ENCODE results near the gene RTTN.

Gene RTTN

DNA sequence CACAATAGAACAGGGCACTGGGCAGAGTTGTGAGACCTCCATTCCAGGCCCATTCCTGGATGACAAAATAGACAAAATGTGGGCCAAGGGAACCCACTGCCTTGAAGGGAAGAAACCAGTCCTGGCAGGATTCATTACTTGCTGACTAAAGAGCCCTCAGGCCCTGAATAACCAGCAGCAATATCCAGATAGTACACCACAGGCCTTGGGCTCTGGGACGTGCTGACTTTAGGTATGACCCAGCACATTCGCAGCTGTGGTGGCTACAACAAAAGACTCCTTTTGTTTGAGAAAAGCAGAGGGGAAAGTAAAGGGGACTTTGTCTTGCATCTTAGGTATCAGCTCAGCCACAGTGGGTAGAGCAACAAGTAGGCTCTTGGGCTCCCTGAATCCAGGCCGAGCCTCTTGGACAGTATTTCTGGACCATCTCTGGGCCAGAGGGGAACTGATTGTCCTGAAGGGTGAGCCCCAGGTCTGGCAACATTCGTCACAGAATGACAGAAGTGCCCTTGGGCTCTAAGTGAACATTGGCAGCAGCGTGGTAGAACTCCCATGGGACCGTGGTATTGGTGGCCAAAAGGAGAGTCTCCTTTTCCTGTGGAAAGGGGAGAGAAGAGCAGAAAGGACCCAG, 167.9 kb downstream of the RTTN start:
- Histone ChIP-seq H3K36me3 (ENCODE audit: insufficient read depth, low read length) (peaks cover 11% of the 10 kb centered on the region), H3K4me1 (ENCODE audit: control insufficient read depth, insufficient read depth, low read length) (peaks cover 19% of the 10 kb centered on the region), H3K4me3 (ENCODE audit: low read length) (no peak overlapping the region), H3K9ac (ENCODE audit: low read depth, low read length) (no peak overlapping the region), H3K27me3 (ENCODE audit: control insufficient read depth, insufficient read depth, low read length) (no peaks in the 10 kb centered on the region), H3K9me3 (replicated peaks; ENCODE audit: low read length) (no peaks in the 10 kb centered on the region), H3K4me2 (ENCODE audit: low read length) (no peak overlapping the region)

DNA sequence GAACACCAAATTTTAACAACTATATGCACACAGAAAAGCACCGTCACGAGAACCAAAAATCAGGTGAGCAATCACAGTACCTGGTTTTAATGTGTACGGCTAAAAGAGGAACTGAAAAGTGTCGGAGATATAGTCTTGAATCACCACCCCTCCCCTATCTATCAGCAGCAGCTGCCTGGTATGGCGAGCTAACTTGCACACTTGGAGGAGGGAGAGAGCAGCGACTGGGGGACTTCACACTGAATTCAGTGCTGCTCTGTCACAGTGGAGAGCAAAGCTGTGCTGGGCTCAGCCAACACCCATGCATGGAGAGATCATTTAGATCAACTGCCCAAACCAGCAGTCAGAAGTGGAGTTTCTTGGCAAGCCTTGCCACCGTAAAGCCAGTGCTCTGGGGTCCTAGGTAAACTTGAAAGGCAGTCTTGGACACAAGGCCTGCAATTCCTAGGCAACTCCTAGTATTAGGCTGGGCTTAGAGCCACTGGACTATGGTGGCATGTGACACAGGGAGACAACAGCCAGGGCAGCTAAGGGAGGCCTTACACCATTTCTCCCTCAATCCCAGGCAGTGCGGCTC, 168.6 kb downstream of the RTTN start:
- Histone ChIP-seq H3K4me3 (ENCODE audit: low read length) (no peak overlapping the region), H3K4me1 (ENCODE audit: control insufficient read depth, insufficient read depth, low read length) (peaks cover 17% of the 10 kb centered on the region), H3K27me3 (ENCODE audit: control insufficient read depth, insufficient read depth, low read length) (no peaks in the 10 kb centered on the region), H3K36me3 (ENCODE audit: insufficient read depth, low read length) (peaks cover 11% of the 10 kb centered on the region), H3K9ac (ENCODE audit: low read depth, low read length) (no peak overlapping the region), H3K9me3 (replicated peaks; ENCODE audit: low read length) (no peaks in the 10 kb centered on the region), H3K4me2 (ENCODE audit: low read length) (no peak overlapping the region)

DNA sequence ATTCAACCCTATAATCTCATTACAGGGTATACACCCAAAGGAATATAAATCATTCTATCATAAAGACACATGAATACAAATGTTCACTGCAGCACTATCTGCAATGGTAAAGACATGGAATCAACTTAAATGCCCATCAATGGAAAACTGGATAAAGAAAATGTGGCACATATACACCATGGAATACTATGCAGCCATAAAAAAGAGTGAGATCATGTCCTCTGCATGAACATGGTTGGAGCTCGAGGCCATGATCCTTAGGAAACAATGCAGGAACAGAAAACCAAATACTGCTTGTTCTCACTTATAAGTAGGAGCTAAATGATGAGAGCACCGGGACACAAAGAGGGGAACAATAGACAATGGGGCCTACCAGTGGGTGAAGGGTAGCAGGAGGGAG, 169.3 kb downstream of the RTTN start:
- Histone ChIP-seq H3K9me3 (replicated peaks; ENCODE audit: low read length) (no peaks in the 10 kb centered on the region), H3K36me3 (ENCODE audit: insufficient read depth, low read length) (peaks cover 11% of the 10 kb centered on the region), H3K9ac (ENCODE audit: low read depth, low read length) (no peak overlapping the region), H3K27me3 (ENCODE audit: control insufficient read depth, insufficient read depth, low read length) (no peaks in the 10 kb centered on the region), H3K4me3 (ENCODE audit: low read length) (no peak overlapping the region), H3K4me1 (ENCODE audit: control insufficient read depth, insufficient read depth, low read length) (peaks cover 12% of the 10 kb centered on the region), H3K4me2 (ENCODE audit: low read length) (no peak overlapping the region)

- H3K4me1 ChIP-seq (ENCODE audit: control insufficient read depth, insufficient read depth, low read length) = no peaks in the 10 kb centered on the region
- no peak overlapping the region for H3K4me3 ChIP-seq (ENCODE audit: low read length)
- H3K9me3 ChIP-seq (replicated peaks; ENCODE audit: low read length) = no peaks in the 10 kb centered on the region
- peaks cover 11% of the 10 kb centered on the region for H3K36me3 ChIP-seq (ENCODE audit: insufficient read depth, low read length)
- H3K27me3 ChIP-seq (ENCODE audit: control insufficient read depth, insufficient read depth, low read length) = no peaks in the 10 kb centered on the region
- H3K4me2 ChIP-seq (ENCODE audit: low read length) = no peak overlapping the region
- H3K9ac ChIP-seq (ENCODE audit: low read depth, low read length) = no peak overlapping the region
Observed at GRCh38 chr18:70031221-70031620, 174.3 kb downstream of the RTTN start.

GRCh38 chr18:70030728-70031127, 174.8 kb downstream of the RTTN start:
- Histone ChIP-seq H3K4me2 (ENCODE audit: low read length) (no peak overlapping the region), H3K4me3 (ENCODE audit: low read length) (no peak overlapping the region), H3K9ac (ENCODE audit: low read depth, low read length) (no peak overlapping the region), H3K36me3 (ENCODE audit: insufficient read depth, low read length) (peaks cover 16% of the 10 kb centered on the region), H3K27me3 (ENCODE audit: control insufficient read depth, insufficient read depth, low read length) (no peaks in the 10 kb centered on the region), H3K4me1 (ENCODE audit: control insufficient read depth, insufficient read depth, low read length) (no peaks in the 10 kb centered on the region), H3K9me3 (replicated peaks; ENCODE audit: low read length) (no peaks in the 10 kb centered on the region)

GRCh38 chr18:70029163-70029562, 176.3 kb downstream of the RTTN start:
- Histone ChIP-seq H3K4me2 (ENCODE audit: low read length) (no peak overlapping the region), H3K4me1 (ENCODE audit: control insufficient read depth, insufficient read depth, low read length) (no peaks in the 10 kb centered on the region), H3K9me3 (replicated peaks; ENCODE audit: low read length) (no peaks in the 10 kb centered on the region), H3K9ac (ENCODE audit: low read depth, low read length) (no peak overlapping the region), H3K4me3 (ENCODE audit: low read length) (no peak overlapping the region), H3K27me3 (ENCODE audit: control insufficient read depth, insufficient read depth, low read length) (no peaks in the 10 kb centered on the region), H3K36me3 (ENCODE audit: insufficient read depth, low read length) (peaks cover 28% of the 10 kb centered on the region)

DNA sequence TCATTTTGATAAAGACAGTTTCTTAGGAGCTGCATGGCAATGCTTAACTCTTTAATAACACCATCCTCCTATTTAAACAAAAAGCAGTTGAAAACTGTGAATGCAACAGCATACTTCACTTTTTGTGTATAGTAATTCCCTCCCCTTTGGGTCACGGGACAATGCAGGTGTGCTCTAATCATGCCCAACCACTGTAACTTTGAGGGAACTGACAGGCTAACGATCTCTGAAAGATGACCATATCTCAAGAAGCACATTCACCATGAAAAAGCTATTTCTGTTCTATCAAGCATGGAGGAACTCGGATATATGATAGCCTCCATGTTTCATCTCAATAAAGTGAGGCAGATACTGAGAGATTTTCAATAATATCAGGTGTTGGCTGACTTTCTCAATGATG, 176.8 kb downstream of the RTTN start:
- peaks cover 30% of the 10 kb centered on the region for H3K36me3 ChIP-seq (ENCODE audit: insufficient read depth, low read length)
- no peaks in the 10 kb centered on the region for H3K27me3 ChIP-seq (ENCODE audit: control insufficient read depth, insufficient read depth, low read length)

GRCh38 chr18:70028084-70028483, 177.4 kb downstream of the RTTN start:
- no peak overlapping the region for H3K4me2 ChIP-seq (ENCODE audit: low read length)
- H3K9ac ChIP-seq (ENCODE audit: low read depth, low read length) = no peak overlapping the region
- no peaks in the 10 kb centered on the region for H3K4me1 ChIP-seq (ENCODE audit: control insufficient read depth, insufficient read depth, low read length)
- peaks cover 34% of the 10 kb centered on the region for H3K36me3 ChIP-seq (ENCODE audit: insufficient read depth, low read length)
- no peaks in the 10 kb centered on the region for H3K27me3 ChIP-seq (ENCODE audit: control insufficient read depth, insufficient read depth, low read length)
- no peak overlapping the region for H3K4me3 ChIP-seq (ENCODE audit: low read length)
- no peaks in the 10 kb centered on the region for H3K9me3 ChIP-seq (replicated peaks; ENCODE audit: low read length)

More for the DNA sequence above, 176.8 kb downstream of the RTTN start:
- Histone ChIP-seq H3K4me3 (ENCODE audit: low read length) (no peak overlapping the region), H3K9me3 (replicated peaks; ENCODE audit: low read length) (no peaks in the 10 kb centered on the region), H3K4me1 (ENCODE audit: control insufficient read depth, insufficient read depth, low read length) (no peaks in the 10 kb centered on the region), H3K9ac (ENCODE audit: low read depth, low read length) (no peak overlapping the region), H3K4me2 (ENCODE audit: low read length) (no peak overlapping the region)

DNA sequence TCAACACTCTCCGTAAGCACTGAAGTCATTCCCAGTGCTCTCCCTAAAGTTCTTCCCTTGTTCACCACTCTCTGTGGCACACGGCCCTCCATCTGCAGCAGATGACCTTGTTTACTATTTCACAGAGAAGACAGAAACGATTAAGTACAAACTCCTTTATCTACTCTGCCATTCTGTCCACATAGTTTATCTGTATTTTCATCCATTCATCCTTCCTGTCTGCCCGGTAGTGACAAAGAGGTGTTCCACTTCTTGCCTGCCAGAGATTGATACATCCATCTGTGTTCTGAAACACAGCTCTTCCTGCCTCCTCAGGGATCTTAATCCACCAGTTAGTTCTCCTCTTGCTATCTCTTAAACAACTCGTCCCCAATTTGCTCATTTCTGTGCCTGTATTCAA, 179.9 kb downstream of the RTTN start:
- no peaks in the 10 kb centered on the region for H3K4me1 ChIP-seq (ENCODE audit: control insufficient read depth, insufficient read depth, low read length)
- H3K4me2 ChIP-seq (ENCODE audit: low read length) = no peak overlapping the region
- H3K9ac ChIP-seq (ENCODE audit: low read depth, low read length) = no peak overlapping the region
- no peaks in the 10 kb centered on the region for H3K27me3 ChIP-seq (ENCODE audit: control insufficient read depth, insufficient read depth, low read length)
- H3K4me3 ChIP-seq (ENCODE audit: low read length) = no peak overlapping the region
- H3K36me3 ChIP-seq (ENCODE audit: insufficient read depth, low read length) = peaks cover 40% of the 10 kb centered on the region
- H3K9me3 ChIP-seq (replicated peaks; ENCODE audit: low read length) = no peaks in the 10 kb centered on the region

- H3K9ac ChIP-seq (ENCODE audit: low read depth, low read length) = no peak overlapping the region
Observed at GRCh38 chr18:70024829-70025228, 180.7 kb downstream of the RTTN start.

GRCh38 chr18:70024093-70024492, 181.4 kb downstream of the RTTN start:
- Histone ChIP-seq H3K4me3 (ENCODE audit: low read length) (no peak overlapping the region), H3K27me3 (ENCODE audit: control insufficient read depth, insufficient read depth, low read length) (no peaks in the 10 kb centered on the region), H3K4me1 (ENCODE audit: control insufficient read depth, insufficient read depth, low read length) (no peaks in the 10 kb centered on the region), H3K4me2 (ENCODE audit: low read length) (no peak overlapping the region), H3K9ac (ENCODE audit: low read depth, low read length) (no peak overlapping the region), H3K9me3 (replicated peaks; ENCODE audit: low read length) (no peaks in the 10 kb centered on the region), H3K36me3 (ENCODE audit: insufficient read depth, low read length) (peaks cover 43% of the 10 kb centered on the region)

More at GRCh38 chr18:70024829-70025228, 180.7 kb downstream of the RTTN start:
- no peak overlapping the region for H3K4me3 ChIP-seq (ENCODE audit: low read length)
- no peaks in the 10 kb centered on the region for H3K4me1 ChIP-seq (ENCODE audit: control insufficient read depth, insufficient read depth, low read length)
- no peak overlapping the region for H3K4me2 ChIP-seq (ENCODE audit: low read length)
- no peaks in the 10 kb centered on the region for H3K9me3 ChIP-seq (replicated peaks; ENCODE audit: low read length)
- H3K27me3 ChIP-seq (ENCODE audit: control insufficient read depth, insufficient read depth, low read length) = no peaks in the 10 kb centered on the region
- peaks cover 40% of the 10 kb centered on the region for H3K36me3 ChIP-seq (ENCODE audit: insufficient read depth, low read length)

DNA sequence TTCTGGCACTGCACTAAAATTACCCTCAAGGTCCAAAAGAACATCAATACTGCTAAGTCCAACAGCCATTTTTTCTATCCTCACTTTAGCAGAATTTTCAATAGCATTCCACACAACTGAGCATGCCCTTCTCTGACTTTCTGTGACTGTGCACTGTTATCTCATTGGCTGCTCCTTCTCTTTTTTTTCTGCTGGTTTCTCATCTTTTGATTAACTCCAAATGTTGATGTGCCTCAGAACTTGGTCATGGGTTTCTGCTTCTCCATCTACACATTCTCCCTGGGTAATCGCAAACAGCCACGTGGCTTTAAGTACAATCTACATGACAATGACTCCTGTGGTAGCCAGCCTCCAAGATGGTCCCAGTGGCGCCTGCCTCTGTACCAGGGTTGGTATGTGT, 182.9 kb downstream of the RTTN start:
- H3K4me1 ChIP-seq (ENCODE audit: control insufficient read depth, insufficient read depth, low read length) = no peaks in the 10 kb centered on the region
- no peak overlapping the region for H3K9ac ChIP-seq (ENCODE audit: low read depth, low read length)
- peaks cover 45% of the 10 kb centered on the region for H3K36me3 ChIP-seq (ENCODE audit: insufficient read depth, low read length)
- no peaks in the 10 kb centered on the region for H3K9me3 ChIP-seq (replicated peaks; ENCODE audit: low read length)
- H3K27me3 ChIP-seq (ENCODE audit: control insufficient read depth, insufficient read depth, low read length) = no peaks in the 10 kb centered on the region
- no peak overlapping the region for H3K4me2 ChIP-seq (ENCODE audit: low read length)
- H3K4me3 ChIP-seq (ENCODE audit: low read length) = no peak overlapping the region

Data from skeletal muscle satellite cell (primary cell).